GM21723 (cell line): ENCODE measurements around the gene ZNF799.
"Not testable (repeated sequence)": the region's sequence is repeated elsewhere in the genome, so short reads cannot be mapped to it uniquely, and the experiment has no call there.

Experiments
- ATAC-seq: cut with Tn5 transposase; IDR thresholded peaks from one replicate; pipeline ENCODE4 v1.9.1; 2021; ENCODE audit warnings: mild to moderate bottlenecking, moderate library complexity; ENCODE audit not compliant: unreplicated experiment

ZNF799 gene

GRCh38 chr19:12364391-12365235, 36.5 kb downstream of the ZNF799 start:
- no peak for ATAC-seq

GRCh38 chr19:12362236-12362635, 38.8 kb downstream of the ZNF799 start:
- not testable (repeated sequence) for ATAC-seq

GRCh38 chr19:12353375-12353774, 47.7 kb downstream of the ZNF799 start:
- no peak for ATAC-seq

GRCh38 chr19:12350890-12351197, 50.2 kb downstream of the ZNF799 start:
- ATAC-seq = no peak

GRCh38 chr19:12350185-12350889, 50.7 kb downstream of the ZNF799 start:
- ATAC-seq = no peak

GRCh38 chr19:12346896-12347295, 54.2 kb downstream of the ZNF799 start:
- no peak for ATAC-seq

GRCh38 chr19:12345197-12345596, 55.9 kb downstream of the ZNF799 start:
- ATAC-seq = no peak
